COR-L47 (cell line): Measurements from ENCODE around the gene NAA20.

ENCODE experiments used
- DNase-seq: peaks from one replicate; lab custom pipeline; 2025; lab: John Stamatoyannopoulos, UW

Gene NAA20

GRCh38 chr20:20020908-20021307 lies 3.7 kb downstream of the NAA20 start:
- no peak for DNase-seq

- no peak for DNase-seq
Measured at GRCh38 chr20:20021835-20022234, 4.7 kb downstream of the NAA20 start.

- DNase-seq: no peak
Measured at GRCh38 chr20:20022498-20022897, 5.3 kb downstream of the NAA20 start.

- DNase-seq: no peak
Measured at GRCh38 chr20:20023395-20023794, 6.2 kb downstream of the NAA20 start.

- no peak for DNase-seq
Measured at GRCh38 chr20:20024942-20025341, 7.8 kb downstream of the NAA20 start.

- DNase-seq: no peak
Measured at GRCh38 chr20:20027284-20027683, 10.1 kb downstream of the NAA20 start.

- DNase-seq: no peak
Measured at GRCh38 chr20:20031790-20032189, 14.6 kb downstream of the NAA20 start.

GRCh38 chr20:20034486-20034885 lies 17.3 kb downstream of the NAA20 start:
- no peak for DNase-seq

- no peak for DNase-seq
Measured at GRCh38 chr20:20036756-20037155, 19.6 kb downstream of the NAA20 start.

GRCh38 chr20:20037960-20038359 lies 20.8 kb downstream of the NAA20 start:
- DNase-seq: no peak

GRCh38 chr20:20038586-20038985 lies 21.4 kb downstream of the NAA20 start:
- DNase-seq: no peak

GRCh38 chr20:20039752-20040387 lies 22.7 kb downstream of the NAA20 start:
- no peak for DNase-seq

- no peak for DNase-seq
Measured at GRCh38 chr20:20051767-20052073, 34.6 kb downstream of the NAA20 start.

- peak; percentile 97 for DNase-seq
Measured at GRCh38 chr20:20052074-20052970, 35.2 kb downstream of the NAA20 start, which contains the start of the genes CFAP61 and CRNKL1. TSS of gene CFAP61 (plus strand) at chr20:20052532. CDS start at chr20:20056654, 4,122 bp downstream. TSS of gene CRNKL1 (minus strand) at chr20:20052466. CDS start at chr20:20052342, 124 bp downstream.

GRCh38 chr20:20060234-20060998 lies 43.3 kb downstream of the NAA20 start:
- no peak for DNase-seq

GRCh38 chr20:20063941-20064702 lies 47.0 kb downstream of the NAA20 start:
- no peak for DNase-seq

- DNase-seq: no peak
Measured at GRCh38 chr20:20065361-20065760, 48.2 kb downstream of the NAA20 start.

- DNase-seq: no peak
Measured at GRCh38 chr20:20070871-20071726, 53.9 kb downstream of the NAA20 start.

GRCh38 chr20:20073801-20074371 lies 56.7 kb downstream of the NAA20 start:
- DNase-seq: peak; percentile 64

GRCh38 chr20:20075032-20075431 lies 57.9 kb downstream of the NAA20 start:
- DNase-seq: no peak
